WTC11 (cell line): ENCODE results near the gene MAEA. TPM values are rescaled to one million over a fixed set of nuclear protein-coding genes. Genes with fewer than 3 reads are reported as not detected.
A peak's percentile ranks its signal among the peaks of the same experiment; 100 is the strongest.

ENCODE experiments used
- ATAC-seq: fragments of 200-7000 bp; cut with Tn5 transposase; 2 replicates; pipeline ENCODE4 v1.10.0; 2021; ENCODE audit warnings: mild to moderate bottlenecking, moderate library complexity
- CTCF ChIA-PET: fragments of 300-600 bp; sonication (Branson Sonifier 250); formaldehyde crosslinking; loops from one replicate; lab custom pipeline; 2021; ENCODE audit warnings: antibody characterized with exemption; lab: Charles Lee
- POLR2A ChIA-PET: fragments of 350-600 bp; sonication (Branson Sonifier 250); formaldehyde crosslinking; loops from one replicate; lab custom pipeline; 2021; ENCODE audit warnings: antibody characterized with exemption; lab: Charles Lee
- DNase-seq: peaks from one replicate; pipeline ENCODE4 v3.0.0; 2021; ENCODE audit warnings: low spot score
- H3K27ac Mint-ChIP-seq: 2 replicates; pipeline ENCODE4 v1.8.0; 2021; ENCODE audit warnings: mixed read lengths
- H3K27me3 Mint-ChIP-seq: 2 replicates; pipeline ENCODE4 v1.8.0; 2021; ENCODE audit warnings: low read depth, mild to moderate bottlenecking, moderate library complexity, mixed read lengths
- H3K36me3 Mint-ChIP-seq: 2 replicates; pipeline ENCODE4 v1.8.0; 2021; ENCODE audit warnings: mixed read lengths
- H3K4me1 Mint-ChIP-seq: 2 replicates; pipeline ENCODE4 v1.8.0; 2022; ENCODE audit warnings: mixed read lengths
- H3K4me3 Mint-ChIP-seq: 2 replicates; pipeline ENCODE4 v1.8.0; 2021; ENCODE audit warnings: mild to moderate bottlenecking, moderate library complexity, mixed read lengths
- H3K9me3 Mint-ChIP-seq: 2 replicates; pipeline ENCODE4 v1.8.0; 2021; ENCODE audit warnings: mixed read lengths
- CBFB ChIP-seq: sonication (generic); formaldehyde crosslinking; IDR thresholded peaks from 2 replicates; pipeline ENCODE4 v1.8.1; 2022; ENCODE audit warnings: mild to moderate bottlenecking, low read depth, missing genetic modification reagents
- CTCF ChIP-seq: fragments of 200-600 bp; IDR thresholded peaks from 2 replicates; pipeline ENCODE4 v1.8.0; 2022; ENCODE audit warnings: antibody characterized with exemption
- E2F1 ChIP-seq: sonication (generic); formaldehyde crosslinking; IDR thresholded peaks from 2 replicates; pipeline ENCODE4 v1.8.0; 2022; ENCODE audit warnings: mild to moderate bottlenecking, missing genetic modification reagents
- ELF4 ChIP-seq: sonication (generic); formaldehyde crosslinking; IDR thresholded peaks from 2 replicates; pipeline ENCODE4 v1.8.1; 2022; ENCODE audit warnings: low read depth, mild to moderate bottlenecking, moderate library complexity, missing genetic modification reagents
- ETV6 ChIP-seq: sonication (generic); formaldehyde crosslinking; IDR thresholded peaks from 2 replicates; pipeline ENCODE4 v1.8.1; 2022; ENCODE audit warnings: mild to moderate bottlenecking, missing genetic modification reagents
- GRHL2 ChIP-seq: fragments of 250-450 bp; sonication (Bioruptor Pico); IDR thresholded peaks from 2 replicates; pipeline ENCODE4 v1.8.0; 2022; ENCODE audit warnings: mild to moderate bottlenecking, moderate library complexity; ENCODE audit not compliant: insufficient replicate concordance, severe bottlenecking
- MXD4 ChIP-seq: fragments of 250-450 bp; sonication (Bioruptor Pico); IDR thresholded peaks from 2 replicates; pipeline ENCODE4 v1.8.0; 2021; ENCODE audit warnings: mild to moderate bottlenecking, moderate library complexity, borderline replicate concordance
- ZBTB21 ChIP-seq: sonication (generic); formaldehyde crosslinking; IDR thresholded peaks from 2 replicates; pipeline ENCODE4 v1.8.1; 2023; ENCODE audit warnings: mild to moderate bottlenecking, missing genetic modification reagents, borderline replicate concordance
- ZBTB43 ChIP-seq: sonication (generic); formaldehyde crosslinking; IDR thresholded peaks from 2 replicates; pipeline ENCODE4 v1.8.1; 2023; ENCODE audit warnings: mild to moderate bottlenecking, missing genetic modification reagents
- ZNF396 ChIP-seq: fragments of 250-450 bp; sonication (Bioruptor Pico); IDR thresholded peaks from 2 replicates; pipeline ENCODE4 v1.8.0; 2021; ENCODE audit warnings: mild to moderate bottlenecking, moderate library complexity, borderline replicate concordance
- ZNF416 ChIP-seq: fragments of 250-450 bp; sonication (Bioruptor Pico); IDR thresholded peaks from 2 replicates; pipeline ENCODE4 v1.9.0; 2021; ENCODE audit warnings: mild to moderate bottlenecking, inconsistent platforms
- ZNF425 ChIP-seq: fragments of 250-450 bp; sonication (Bioruptor Pico); conservative IDR thresholded peaks from 2 replicates; pipeline ENCODE4 v1.9.0; 2021; ENCODE audit warnings: mild to moderate bottlenecking
- ZSCAN18 ChIP-seq: fragments of 250-450 bp; sonication (Bioruptor Pico); IDR thresholded peaks from 2 replicates; pipeline ENCODE4 v2.1.2; 2022; ENCODE audit warnings: mild to moderate bottlenecking, moderate library complexity
- total RNA-seq: library from RNA; stranded (reverse); gene quantifications from 3 replicates; pipeline ENCODE4 v1.2.3, GENCODE V29; 2021

Gene MAEA
- total RNA-seq, 1 experiment from 2014 or later: 86.9 TPM

- no peak for TF ChIP-seq CBFB
These were observed 48.8 kb upstream of the MAEA start (continued) for GRCh38 chr4:1240721-1241465.

GRCh38 chr4:1241466-1241935 lies 48.2 kb upstream of the MAEA start:
- Mint-ChIP-seq H3K36me3 (peaks cover 4% of the 10 kb centered on the region), H3K27ac (no peak overlapping the region)

More at GRCh38 chr4:1241466-1241935, 48.2 kb upstream of the MAEA start:
- ChIA-PET CTCF (no interaction called here), POLR2A (no interaction called here)
- TF ChIP-seq ELF4 (CRISPR knock-in tag) (no peak), ZNF416 (CRISPR knock-in tag) (no peak), ZNF396 (CRISPR knock-in tag) (no peak), ZBTB43 (CRISPR knock-in tag) (no peak), MXD4 (CRISPR knock-in tag) (no peak), GRHL2 (CRISPR knock-in tag) (no peak), ZBTB21 (CRISPR knock-in tag) (no peak), ETV6 (CRISPR knock-in tag) (no peak), CTCF (no peak), ZNF425 (CRISPR knock-in tag) (no peak), E2F1 (no peak), ZSCAN18 (CRISPR knock-in tag) (no peak)
- H3K4me1 Mint-ChIP-seq: peaks cover 4% of the 10 kb centered on the region
- no peak overlapping the region for H3K4me3 Mint-ChIP-seq
- no peaks in the 10 kb centered on the region for H3K9me3 Mint-ChIP-seq
- DNase-seq (peak; percentile 8), ATAC-seq (no peak)
- H3K27me3 Mint-ChIP-seq: no peaks in the 10 kb centered on the region; the same call in 1 of the 2 replicates
